HEK293 (cell line): ENCODE measurements around the gene KCNT1.

Experiments used
- KLF8 ChIP-seq: fragments of 450-650 bp; formaldehyde crosslinking; IDR thresholded peaks from 2 replicates; pipeline ENCODE4 v1.5.1; 2016; ENCODE audit warnings: missing biosample characterization, missing genetic modification characterization
- SETDB1 ChIP-seq: IDR thresholded peaks from one replicate; pipeline ENCODE4 v1.6.1; 2017; ENCODE audit warnings: mild to moderate bottlenecking, low read length, moderate library complexity, mixed read lengths; ENCODE audit not compliant: insufficient read length
- YY1 ChIP-seq: fragments of 450-650 bp; formaldehyde crosslinking; IDR thresholded peaks from 2 replicates; pipeline ENCODE4 v1.5.1; 2018; ENCODE audit warnings: missing biosample characterization, missing genetic modification characterization
- ZBTB7A ChIP-seq: fragments of 450-650 bp; formaldehyde crosslinking; IDR thresholded peaks from 2 replicates; pipeline ENCODE4 v1.5.1; 2016; ENCODE audit warnings: low read depth, missing biosample characterization, missing genetic modification characterization
- ZFP69B ChIP-seq: fragments of 450-650 bp; formaldehyde crosslinking; IDR thresholded peaks from 2 replicates; pipeline ENCODE4 v1.5.1; 2016; ENCODE audit warnings: missing biosample characterization, missing genetic modification characterization
- ZNF121 ChIP-seq: fragments of 450-650 bp; formaldehyde crosslinking; IDR thresholded peaks from 2 replicates; pipeline ENCODE4 v1.5.1; 2016; ENCODE audit warnings: missing biosample characterization, missing genetic modification characterization
- ZNF175 ChIP-seq: fragments of 450-650 bp; formaldehyde crosslinking; IDR thresholded peaks from 2 replicates; pipeline ENCODE4 v1.5.1; 2016; ENCODE audit warnings: missing biosample characterization, missing genetic modification characterization
- ZNF561 ChIP-seq: fragments of 450-650 bp; IDR thresholded peaks from 2 replicates; pipeline ENCODE4 v1.5.1; 2018; ENCODE audit warnings: missing biosample characterization, missing genetic modification characterization, borderline replicate concordance
- TF ChIP-seq, protein P1 (sequence below): fragments of 450-650 bp; formaldehyde crosslinking; IDR thresholded peaks from 2 replicates; pipeline ENCODE4 v1.5.1; 2016; ENCODE audit warnings: missing biosample characterization, missing genetic modification characterization
- TF ChIP-seq, protein P2 (sequence below): fragments of 450-650 bp; formaldehyde crosslinking; IDR thresholded peaks from 2 replicates; pipeline ENCODE4 v1.5.1; 2017; ENCODE audit warnings: missing biosample characterization, missing genetic modification characterization

DNA sequence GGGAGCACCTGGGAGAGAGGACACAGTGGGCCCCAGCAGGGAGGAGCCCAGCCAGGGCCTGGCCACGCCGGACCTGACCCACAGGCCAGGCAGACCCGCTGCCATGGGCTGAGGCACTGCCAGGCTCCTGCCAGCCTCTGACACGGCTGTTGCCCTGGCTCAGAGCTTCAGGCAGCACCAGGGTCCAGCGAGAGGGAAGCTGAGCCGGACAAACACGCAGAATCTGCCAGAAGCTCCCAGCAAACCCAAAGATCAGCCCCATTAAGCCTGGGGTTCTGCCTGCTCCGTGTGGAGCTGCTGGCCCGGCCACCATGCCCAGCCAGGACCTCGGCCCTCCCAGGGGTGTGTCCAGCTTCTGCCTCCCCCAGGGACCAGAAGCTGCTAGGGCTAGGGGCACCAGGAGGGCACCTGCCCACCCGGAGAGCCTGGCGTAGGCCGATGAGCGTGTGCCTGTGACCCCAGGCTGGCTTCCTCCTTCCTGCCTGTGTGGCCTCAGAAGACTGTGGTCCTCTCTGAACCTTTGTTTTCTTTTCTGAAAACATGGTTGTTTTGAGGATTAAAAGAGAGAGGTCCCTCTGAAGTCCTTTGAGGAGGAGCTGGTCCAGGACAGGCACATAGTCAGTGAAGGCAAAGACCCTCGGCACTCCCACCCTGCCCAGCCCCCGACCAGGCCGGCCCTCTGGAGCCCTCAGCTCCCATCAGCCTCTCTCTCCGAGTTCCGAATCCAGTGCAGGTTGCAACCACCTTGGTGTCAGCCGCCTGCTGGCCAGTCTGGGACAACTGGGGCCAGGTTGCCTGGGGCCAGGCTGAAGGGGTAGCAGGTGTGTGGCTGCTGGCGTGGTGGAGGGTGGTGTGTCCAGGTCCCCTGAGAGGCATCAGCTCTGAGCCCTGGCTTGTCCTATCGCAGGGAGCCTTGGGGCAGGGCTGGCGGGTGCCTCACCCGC, 39.6 kb downstream of the KCNT1 start:
- TF ChIP-seq, protein P1, sequence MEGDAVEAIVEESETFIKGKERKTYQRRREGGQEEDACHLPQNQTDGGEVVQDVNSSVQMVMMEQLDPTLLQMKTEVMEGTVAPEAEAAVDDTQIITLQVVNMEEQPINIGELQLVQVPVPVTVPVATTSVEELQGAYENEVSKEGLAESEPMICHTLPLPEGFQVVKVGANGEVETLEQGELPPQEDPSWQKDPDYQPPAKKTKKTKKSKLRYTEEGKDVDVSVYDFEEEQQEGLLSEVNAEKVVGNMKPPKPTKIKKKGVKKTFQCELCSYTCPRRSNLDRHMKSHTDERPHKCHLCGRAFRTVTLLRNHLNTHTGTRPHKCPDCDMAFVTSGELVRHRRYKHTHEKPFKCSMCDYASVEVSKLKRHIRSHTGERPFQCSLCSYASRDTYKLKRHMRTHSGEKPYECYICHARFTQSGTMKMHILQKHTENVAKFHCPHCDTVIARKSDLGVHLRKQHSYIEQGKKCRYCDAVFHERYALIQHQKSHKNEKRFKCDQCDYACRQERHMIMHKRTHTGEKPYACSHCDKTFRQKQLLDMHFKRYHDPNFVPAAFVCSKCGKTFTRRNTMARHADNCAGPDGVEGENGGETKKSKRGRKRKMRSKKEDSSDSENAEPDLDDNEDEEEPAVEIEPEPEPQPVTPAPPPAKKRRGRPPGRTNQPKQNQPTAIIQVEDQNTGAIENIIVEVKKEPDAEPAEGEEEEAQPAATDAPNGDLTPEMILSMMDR (tag by site-specific recombination): no peak
- no peak for TF ChIP-seq SETDB1
- no peak for TF ChIP-seq ZNF121
- no peak for TF ChIP-seq ZBTB7A
- TF ChIP-seq, protein P2, sequence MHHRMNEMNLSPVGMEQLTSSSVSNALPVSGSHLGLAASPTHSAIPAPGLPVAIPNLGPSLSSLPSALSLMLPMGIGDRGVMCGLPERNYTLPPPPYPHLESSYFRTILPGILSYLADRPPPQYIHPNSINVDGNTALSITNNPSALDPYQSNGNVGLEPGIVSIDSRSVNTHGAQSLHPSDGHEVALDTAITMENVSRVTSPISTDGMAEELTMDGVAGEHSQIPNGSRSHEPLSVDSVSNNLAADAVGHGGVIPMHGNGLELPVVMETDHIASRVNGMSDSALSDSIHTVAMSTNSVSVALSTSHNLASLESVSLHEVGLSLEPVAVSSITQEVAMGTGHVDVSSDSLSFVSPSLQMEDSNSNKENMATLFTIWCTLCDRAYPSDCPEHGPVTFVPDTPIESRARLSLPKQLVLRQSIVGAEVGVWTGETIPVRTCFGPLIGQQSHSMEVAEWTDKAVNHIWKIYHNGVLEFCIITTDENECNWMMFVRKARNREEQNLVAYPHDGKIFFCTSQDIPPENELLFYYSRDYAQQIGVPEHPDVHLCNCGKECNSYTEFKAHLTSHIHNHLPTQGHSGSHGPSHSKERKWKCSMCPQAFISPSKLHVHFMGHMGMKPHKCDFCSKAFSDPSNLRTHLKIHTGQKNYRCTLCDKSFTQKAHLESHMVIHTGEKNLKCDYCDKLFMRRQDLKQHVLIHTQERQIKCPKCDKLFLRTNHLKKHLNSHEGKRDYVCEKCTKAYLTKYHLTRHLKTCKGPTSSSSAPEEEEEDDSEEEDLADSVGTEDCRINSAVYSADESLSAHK (tag by site-specific recombination): no peak
- no peak for TF ChIP-seq ZNF175 (tag by site-specific recombination)
- no peak for TF ChIP-seq ZNF561 (tag by site-specific recombination)
- TF ChIP-seq ZFP69B (tag by site-specific recombination): no peak
- no peak for TF ChIP-seq KLF8 (tag by site-specific recombination)
- TF ChIP-seq YY1 (tag by site-specific recombination): no peak
